ENCODE measurements around the gene PANX1.

Gene PANX1, protein sequence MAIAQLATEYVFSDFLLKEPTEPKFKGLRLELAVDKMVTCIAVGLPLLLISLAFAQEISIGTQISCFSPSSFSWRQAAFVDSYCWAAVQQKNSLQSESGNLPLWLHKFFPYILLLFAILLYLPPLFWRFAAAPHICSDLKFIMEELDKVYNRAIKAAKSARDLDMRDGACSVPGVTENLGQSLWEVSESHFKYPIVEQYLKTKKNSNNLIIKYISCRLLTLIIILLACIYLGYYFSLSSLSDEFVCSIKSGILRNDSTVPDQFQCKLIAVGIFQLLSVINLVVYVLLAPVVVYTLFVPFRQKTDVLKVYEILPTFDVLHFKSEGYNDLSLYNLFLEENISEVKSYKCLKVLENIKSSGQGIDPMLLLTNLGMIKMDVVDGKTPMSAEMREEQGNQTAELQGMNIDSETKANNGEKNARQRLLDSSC

DNA sequence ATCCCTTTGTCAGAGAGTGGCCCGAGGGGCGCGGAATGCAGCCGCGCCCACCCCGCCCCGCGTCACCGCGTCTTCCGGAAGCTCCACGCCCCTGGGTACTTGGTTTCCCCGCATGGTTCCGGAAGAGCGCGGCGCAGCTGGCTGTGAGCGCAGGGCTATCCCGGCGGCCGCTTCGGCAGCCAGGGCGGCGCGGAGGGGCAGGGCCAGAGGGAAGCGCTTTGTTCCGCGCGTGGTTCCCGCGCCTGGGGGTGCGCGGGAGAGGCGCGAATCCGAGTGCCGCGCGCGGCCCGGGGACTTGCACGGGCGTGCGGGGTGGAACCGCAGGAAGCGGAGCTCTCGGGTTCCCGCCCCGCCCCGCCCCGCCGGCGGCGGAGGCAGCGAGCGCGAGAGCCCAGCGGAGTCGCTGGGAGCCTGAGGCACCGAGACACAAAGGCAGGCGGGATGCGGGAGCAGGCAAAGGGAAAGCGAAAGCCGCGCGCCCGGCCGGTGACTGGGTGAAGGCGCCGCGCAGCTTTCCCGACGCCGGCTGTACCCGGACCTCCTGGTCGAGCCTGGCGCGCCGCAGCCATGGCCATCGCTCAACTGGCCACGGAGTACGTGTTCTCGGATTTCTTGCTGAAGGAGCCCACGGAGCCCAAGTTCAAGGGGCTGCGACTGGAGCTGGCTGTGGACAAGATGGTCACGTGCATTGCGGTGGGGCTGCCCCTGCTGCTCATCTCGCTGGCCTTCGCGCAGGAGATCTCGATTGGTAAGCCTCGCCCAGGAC is at the start of gene PANX1:
Gene PANX1 (plus strand): TSS at position 96 of the 766 bp plus-strand sequence. CDS start 472 bp downstream, at position 568.
- no peaks in the 10 kb centered on the region for H3K9me3 Mint-ChIP-seq
- no peaks in the 10 kb centered on the region for H3K36me3 Mint-ChIP-seq
- peak within 1 kb of the TSS; percentile 96 for H3K27ac Mint-ChIP-seq
- no peak within 1 kb of the TSS for H3K4me3 Mint-ChIP-seq
- ATAC-seq (replicated peaks) (peak; percentile 87 to 90), DNase-seq (peak; percentile 66)
- H3K27me3 Mint-ChIP-seq, result no peaks in the 10 kb centered on the region
- H3K4me1 Mint-ChIP-seq, result peaks cover 25 to 29% of the 10 kb centered on the region in 2 donors

DNA sequence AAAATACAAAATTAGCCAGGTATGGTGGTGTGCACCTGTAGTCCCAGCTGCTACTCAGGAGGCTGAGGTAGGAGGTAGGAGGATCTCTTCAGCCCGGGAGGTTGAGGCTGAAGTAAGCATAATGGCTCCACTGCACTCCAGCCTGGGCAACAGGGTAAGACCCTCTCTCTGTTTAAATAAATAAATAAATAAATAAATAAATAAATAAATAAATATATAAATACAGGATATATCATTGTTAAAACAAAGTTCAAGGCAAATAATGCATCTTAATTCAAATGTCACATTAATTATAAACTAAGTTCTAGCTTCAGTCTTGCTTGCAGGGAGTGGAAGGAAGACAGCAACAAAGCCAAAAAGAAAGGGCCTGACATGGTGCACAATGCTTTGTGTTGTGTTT is 44.5 kb upstream of the PANX1 start:
- DNase-seq (no peak), ATAC-seq (replicated peaks) (no peak)
- no peaks in the 10 kb centered on the region for H3K4me1 Mint-ChIP-seq
- H3K27ac Mint-ChIP-seq, result no peak overlapping the region
- peaks cover 4 to 5% of the 10 kb centered on the region in 2 donors for H3K27me3 Mint-ChIP-seq
- peaks cover 4% of the 10 kb centered on the region in 2 donors for H3K9me3 Mint-ChIP-seq
- peaks cover 1 to 4% of the 10 kb centered on the region in 2 donors for H3K36me3 Mint-ChIP-seq
- H3K4me3 Mint-ChIP-seq, result no peak overlapping the region

- DNase-seq, result no peak
- H3K4me3 Mint-ChIP-seq, result no peak overlapping the region
- ATAC-seq (replicated peaks), result no peak
- H3K27ac Mint-ChIP-seq, result no peak overlapping the region
- peaks cover 0 to 1% of the 10 kb centered on the region in 2 donors for H3K36me3 Mint-ChIP-seq
- peaks cover 0 to 3% of the 10 kb centered on the region in 2 donors for H3K9me3 Mint-ChIP-seq
- H3K27me3 Mint-ChIP-seq, result peaks cover 0 to 6% of the 10 kb centered on the region in 2 donors
- no peaks in the 10 kb centered on the region for H3K4me1 Mint-ChIP-seq
These were observed 39.7 kb upstream of the PANX1 start for GRCh38 chr11:94088906-94089305.

- ATAC-seq (replicated peaks) (no peak), DNase-seq (no peak)
- H3K4me3 Mint-ChIP-seq, result no peak overlapping the region
- no peak overlapping the region for H3K27ac Mint-ChIP-seq
- no peaks in the 10 kb centered on the region for H3K4me1 Mint-ChIP-seq
- H3K36me3 Mint-ChIP-seq, result peaks cover 0 to 1% of the 10 kb centered on the region in 2 donors
- H3K27me3 Mint-ChIP-seq, result peaks cover 0 to 6% of the 10 kb centered on the region in 2 donors
- H3K9me3 Mint-ChIP-seq, result peaks cover 0 to 3% of the 10 kb centered on the region in 2 donors
These were observed 39.3 kb upstream of the PANX1 start for GRCh38 chr11:94089341-94089740.

GRCh38 chr11:94090401-94090800 is 38.2 kb upstream of the PANX1 start:
- Mint-ChIP-seq H3K4me3 (no peak overlapping the region), H3K27me3 (peaks cover 0 to 6% of the 10 kb centered on the region in 2 donors), H3K36me3 (peaks cover 0 to 1% of the 10 kb centered on the region in 2 donors), H3K4me1 (no peaks in the 10 kb centered on the region), H3K27ac (no peak overlapping the region), H3K9me3 (peaks cover 0 to 6% of the 10 kb centered on the region in 2 donors)
- ATAC-seq (replicated peaks), result no peak
- DNase-seq, result no peak

DNA sequence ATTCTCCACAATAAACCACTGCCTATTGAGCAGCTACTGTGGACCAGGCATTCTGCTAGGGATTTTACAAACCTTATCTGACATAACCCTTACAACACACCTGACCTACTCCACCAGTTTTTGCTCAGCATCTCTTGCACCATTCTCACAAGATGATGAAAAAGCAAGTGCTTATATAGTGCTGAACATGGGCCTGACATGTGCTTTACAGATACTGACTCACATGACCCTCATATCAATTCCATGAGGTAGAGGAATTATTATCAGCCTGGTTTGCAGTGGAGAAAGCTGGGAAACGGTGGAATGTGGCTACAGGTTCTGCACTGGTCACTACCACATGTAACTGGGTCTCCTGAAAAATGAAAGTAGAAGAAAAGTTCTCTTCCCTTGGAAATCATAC is 37.5 kb upstream of the PANX1 start:
- H3K4me1 Mint-ChIP-seq, result no peaks in the 10 kb centered on the region
- DNase-seq (no peak), ATAC-seq (replicated peaks) (no peak)
- H3K9me3 Mint-ChIP-seq, result peaks cover 0 to 6% of the 10 kb centered on the region in 2 donors
- no peak overlapping the region for H3K4me3 Mint-ChIP-seq
- peaks cover 0 to 6% of the 10 kb centered on the region in 2 donors for H3K27me3 Mint-ChIP-seq
- peaks cover 0 to 1% of the 10 kb centered on the region in 2 donors for H3K36me3 Mint-ChIP-seq
- H3K27ac Mint-ChIP-seq, result no peak overlapping the region

DNA sequence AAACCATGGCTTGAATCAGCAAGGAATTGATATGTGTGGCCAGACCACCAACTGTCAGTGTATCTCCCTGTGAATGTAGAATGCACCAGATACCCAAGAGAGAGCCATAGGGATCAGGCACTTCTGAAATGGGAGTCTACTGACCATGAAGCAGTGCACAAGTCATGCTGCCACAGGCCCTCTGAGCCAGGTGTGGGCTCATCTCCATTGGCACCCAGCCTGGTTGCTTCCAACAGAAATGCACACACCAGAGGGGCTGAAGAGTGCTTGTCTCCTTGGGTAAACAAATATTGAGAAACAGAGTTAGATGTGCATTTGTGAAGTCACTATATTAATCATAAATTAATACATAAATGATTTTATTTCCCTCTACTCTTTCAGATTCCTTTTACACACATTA is 28.4 kb upstream of the PANX1 start:
- H3K4me1 Mint-ChIP-seq, result no peaks in the 10 kb centered on the region
- no peaks in the 10 kb centered on the region for H3K27me3 Mint-ChIP-seq
- DNase-seq (no peak), ATAC-seq (replicated peaks) (no peak)
- no peak overlapping the region for H3K4me3 Mint-ChIP-seq
- peaks cover 3 to 4% of the 10 kb centered on the region in 2 donors for H3K36me3 Mint-ChIP-seq
- peaks cover 18 to 24% of the 10 kb centered on the region in 2 donors for H3K9me3 Mint-ChIP-seq
- no peak overlapping the region for H3K27ac Mint-ChIP-seq

DNA sequence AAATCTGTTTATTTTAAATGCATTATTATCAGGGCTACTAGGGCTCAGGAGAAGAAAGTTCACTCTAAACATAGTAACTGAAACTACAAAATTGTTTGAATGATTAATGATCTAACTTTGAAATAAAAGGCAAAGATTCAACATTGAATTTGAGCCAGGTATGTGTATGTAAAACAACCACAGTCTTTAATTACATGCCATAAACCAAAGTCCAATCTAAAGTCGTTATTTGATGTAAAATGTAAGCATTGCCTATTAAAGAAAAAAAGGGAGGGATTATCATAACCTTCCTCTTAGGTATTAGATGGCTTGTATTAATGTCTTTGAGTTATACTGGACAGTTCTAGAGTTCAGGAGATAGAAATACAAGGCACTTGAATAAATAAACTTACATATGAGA is 25.2 kb upstream of the PANX1 start:
- Mint-ChIP-seq H3K27ac (no peak overlapping the region), H3K4me3 (no peak overlapping the region), H3K9me3 (peaks cover 3 to 9% of the 10 kb centered on the region in 2 donors), H3K27me3 (no peaks in the 10 kb centered on the region), H3K4me1 (no peaks in the 10 kb centered on the region), H3K36me3 (peaks cover 4 to 10% of the 10 kb centered on the region in 2 donors)
- DNase-seq (no peak), ATAC-seq (replicated peaks) (no peak)

GRCh38 chr11:94104734-94105133 is 23.9 kb upstream of the PANX1 start:
- H3K4me3 Mint-ChIP-seq, result no peak overlapping the region

GRCh38 chr11:94106716-94107115 is 21.9 kb upstream of the PANX1 start:
- Mint-ChIP-seq H3K27ac (no peak overlapping the region), H3K36me3 (peaks cover 2 to 18% of the 10 kb centered on the region in 2 donors), H3K4me3 (no peak overlapping the region), H3K4me1 (no peaks in the 10 kb centered on the region), H3K27me3 (no peaks in the 10 kb centered on the region), H3K9me3 (peaks cover 4 to 7% of the 10 kb centered on the region in 2 donors)
- no peak for DNase-seq
- no peak for ATAC-seq (replicated peaks)

More at GRCh38 chr11:94104734-94105133, 23.9 kb upstream of the PANX1 start:
- Mint-ChIP-seq H3K27ac (no peak overlapping the region), H3K9me3 (peaks cover 0 to 8% of the 10 kb centered on the region in 2 donors), H3K4me1 (no peaks in the 10 kb centered on the region), H3K27me3 (no peaks in the 10 kb centered on the region), H3K36me3 (peaks cover 4 to 10% of the 10 kb centered on the region in 2 donors)
- no peak for ATAC-seq (replicated peaks)
- DNase-seq, result no peak

GRCh38 chr11:94107363-94107762 is 21.3 kb upstream of the PANX1 start:
- Mint-ChIP-seq H3K9me3 (peaks cover 4 to 7% of the 10 kb centered on the region in 2 donors), H3K27ac (no peak overlapping the region), H3K4me3 (no peak overlapping the region), H3K27me3 (no peaks in the 10 kb centered on the region), H3K4me1 (no peaks in the 10 kb centered on the region), H3K36me3 (peaks cover under 1 to 17% of the 10 kb centered on the region in 2 donors)
- DNase-seq (no peak), ATAC-seq (replicated peaks) (no peak)

DNA sequence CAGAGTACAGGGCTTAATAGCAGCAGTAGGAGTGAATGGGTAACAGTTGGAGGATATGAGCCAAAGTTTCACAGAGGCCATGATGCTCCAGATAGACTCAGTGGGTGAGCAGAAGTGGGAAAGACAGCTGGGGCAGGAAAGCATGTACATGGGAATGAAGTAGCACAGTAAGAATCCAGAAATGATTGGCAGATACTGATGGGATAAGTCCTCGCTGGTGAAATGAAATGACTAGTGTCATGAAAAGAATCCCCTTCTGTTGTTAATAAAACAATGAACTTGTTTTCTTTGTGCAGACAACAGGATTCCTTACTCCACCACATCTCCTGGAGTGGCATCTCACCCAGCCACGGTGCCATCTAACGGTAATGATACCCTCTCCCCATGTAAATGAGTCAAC is 17.4 kb upstream of the PANX1 start:
- Mint-ChIP-seq H3K9me3 (peaks cover 5 to 8% of the 10 kb centered on the region in 2 donors), H3K4me1 (peaks cover 11 to 16% of the 10 kb centered on the region in 2 donors), H3K27ac (no peak overlapping the region), H3K27me3 (no peaks in the 10 kb centered on the region), H3K4me3 (no peak overlapping the region), H3K36me3 (peaks cover 5 to 16% of the 10 kb centered on the region in 2 donors)
- no peak for ATAC-seq (replicated peaks)
- DNase-seq, result no peak

DNA sequence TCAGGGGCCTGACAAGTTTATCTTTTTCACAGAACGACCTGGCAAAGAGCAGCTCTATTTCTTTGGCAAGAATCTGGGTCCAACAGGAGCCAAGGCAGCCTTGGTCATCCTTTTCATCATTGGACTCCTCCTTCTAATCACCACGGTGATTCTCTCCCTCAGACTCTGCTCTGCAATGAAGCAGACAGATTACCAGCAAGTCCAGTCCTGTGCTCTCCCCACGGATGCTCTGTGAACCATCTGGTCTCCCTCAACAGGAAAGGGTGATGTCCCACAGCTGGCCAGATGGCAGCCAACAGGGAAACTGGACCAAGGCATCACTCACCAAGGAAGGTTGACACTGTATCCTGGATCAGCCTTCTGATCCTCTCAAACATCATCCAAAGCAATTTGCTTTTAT is 17.0 kb upstream of the PANX1 start:
- H3K27ac Mint-ChIP-seq, result no peak overlapping the region
- no peak for ATAC-seq (replicated peaks)
- peaks cover 5 to 14% of the 10 kb centered on the region in 2 donors for H3K36me3 Mint-ChIP-seq
- no peaks in the 10 kb centered on the region for H3K27me3 Mint-ChIP-seq
- no peak for DNase-seq
- no peak overlapping the region for H3K4me3 Mint-ChIP-seq
- H3K9me3 Mint-ChIP-seq, result peaks cover 5 to 8% of the 10 kb centered on the region in 2 donors
- peaks cover 11 to 16% of the 10 kb centered on the region in 2 donors for H3K4me1 Mint-ChIP-seq

DNA sequence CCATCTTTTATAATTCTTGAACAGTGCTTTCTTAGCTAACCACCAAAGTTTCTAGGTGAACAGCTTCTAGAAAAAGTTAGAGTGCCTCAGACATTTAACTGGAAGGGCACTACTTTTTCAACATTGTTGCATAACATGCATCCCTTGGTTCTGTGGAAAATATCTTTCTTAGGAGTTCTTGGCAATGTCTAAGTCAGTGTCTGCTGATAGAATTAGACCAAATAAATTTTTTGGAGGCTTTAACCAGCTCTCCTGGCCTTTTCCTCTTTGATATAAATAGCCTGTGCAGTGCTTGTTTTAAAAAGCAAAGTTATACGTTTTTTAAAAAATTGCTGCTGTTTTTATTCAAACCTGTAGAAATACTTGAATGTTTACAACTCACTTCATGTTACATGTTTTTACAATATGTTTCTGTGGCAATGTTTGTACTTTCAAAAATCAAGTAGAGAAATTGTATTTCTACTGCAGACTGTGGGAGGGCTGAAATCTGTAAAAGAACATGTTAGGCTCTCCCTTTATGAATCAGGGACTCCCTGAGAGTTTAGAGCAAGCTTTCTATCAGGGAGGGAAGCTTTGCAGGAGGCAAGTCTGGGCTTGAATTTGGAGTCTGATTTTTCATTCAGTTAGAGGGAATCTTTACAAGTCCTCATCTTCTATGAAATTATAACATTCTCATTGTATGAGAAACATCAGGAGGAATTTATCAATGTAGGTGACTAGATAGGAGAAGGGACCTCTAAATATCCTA is 16.3 kb upstream of the PANX1 start:
- DNase-seq (no peak), ATAC-seq (replicated peaks) (no peak)
- Mint-ChIP-seq H3K36me3 (peaks cover 5 to 12% of the 10 kb centered on the region in 2 donors), H3K4me1 (peaks cover 11 to 16% of the 10 kb centered on the region in 2 donors), H3K9me3 (peaks cover 5 to 8% of the 10 kb centered on the region in 2 donors), H3K27ac (no peak overlapping the region), H3K4me3 (no peak overlapping the region), H3K27me3 (no peaks in the 10 kb centered on the region)

All from stimulated activated naive B cell treated with anti-CD40 and anti-IgM and Interleukin-4, amounts not matched to agents 10 μg/mL and 1 μg/mL and 100 μg/mL, for 72 hours (primary cell).